IMR-90 (cell line): ENCODE data around the gene LRRC19. TPM values are rescaled to one million over a fixed set of nuclear protein-coding genes. Genes with fewer than 3 reads are reported as not detected.

Experiments used
- ATAC-seq: fragments of 200-7000 bp; cut with Tn5 transposase; 2 replicates; pipeline ENCODE4 v1.9.1; 2020; ENCODE audit warnings: low read depth, mild to moderate bottlenecking, moderate library complexity
- BruUV-seq: library from RNA; stranded (reverse); fragments of 400-500 nt; replicated peaks from 2 replicates; lab custom pipeline; 2021; lab: Mats Ljungman, UMichigan
- CTCF ChIA-PET: fragments of 300-600 bp; formaldehyde crosslinking; extraction: SDS; loops from one replicate; lab custom pipeline; 2021; ENCODE audit warnings: antibody characterized with exemption; lab: Yijun Ruan, JAX
- POLR2A ChIA-PET: fragments of 300-600 bp; sonication (Branson Sonifier 250); formaldehyde crosslinking; loops from one replicate; lab custom pipeline; 2022; ENCODE audit warnings: antibody characterized with exemption; ENCODE audit not compliant: unreplicated experiment; lab: Charles Lee
- DNase-seq: peaks from one replicate; pipeline ENCODE4 v3.0.0; 2013
- H2AFZ ChIP-seq: replicated peaks from 2 replicates; pipeline ENCODE3; 2013; ENCODE audit warnings: low read length, mild to moderate bottlenecking; ENCODE audit not compliant: poor library complexity
- H2AK5ac ChIP-seq: 2 replicates; pipeline ENCODE4 v1.6.1; 2013; ENCODE audit warnings: low read depth, low read length, inconsistent platforms
- H2AK9ac ChIP-seq: replicated peaks from 2 replicates; pipeline ENCODE3; 2013; ENCODE audit warnings: mild to moderate bottlenecking, low read depth, low read length, moderate library complexity; ENCODE audit not compliant: poor library complexity
- H2BK120ac ChIP-seq: 2 replicates; pipeline ENCODE4 v1.6.1; 2013; ENCODE audit warnings: low read depth, low read length, inconsistent platforms
- H2BK15ac ChIP-seq: 3 replicates; pipeline ENCODE4 v1.6.1; 2013; ENCODE audit warnings: low read depth, low read length, inconsistent platforms
- H2BK20ac ChIP-seq: 2 replicates; pipeline ENCODE4 v1.6.1; 2013; ENCODE audit warnings: low read depth, mild to moderate bottlenecking, inconsistent platforms, low read length, moderate library complexity
- H2BK5ac ChIP-seq: 2 replicates; pipeline ENCODE4 v1.6.1; 2013; ENCODE audit warnings: mild to moderate bottlenecking, low read depth, low read length, inconsistent platforms; ENCODE audit not compliant: poor library complexity, severe bottlenecking
- H3K14ac ChIP-seq: replicated peaks from 2 replicates; pipeline ENCODE4 v1.6.1; 2013; ENCODE audit warnings: low read depth, low read length, inconsistent platforms
- H3K18ac ChIP-seq: 2 replicates; pipeline ENCODE4 v1.6.1; 2013; ENCODE audit warnings: low read depth, low read length, control low read depth
- H3K23ac ChIP-seq: 2 replicates; pipeline ENCODE4 v1.6.1; 2013; ENCODE audit warnings: low read depth, low read length, inconsistent platforms
- H3K27ac ChIP-seq: 2 replicates; pipeline ENCODE4 v1.5.1; 2013; ENCODE audit warnings: mild to moderate bottlenecking, control low read depth, low read length; ENCODE audit not compliant: insufficient read depth
- H3K27me3 ChIP-seq: 2 replicates; pipeline ENCODE4 v1.6.1; 2013; ENCODE audit warnings: low read length; ENCODE audit not compliant: control insufficient read depth, insufficient read depth
- H3K36me3 ChIP-seq: 2 replicates; pipeline ENCODE4 v1.6.1; 2013; ENCODE audit warnings: low read length, mixed read lengths; ENCODE audit not compliant: control insufficient read depth, insufficient read depth
- H3K4ac ChIP-seq: 2 replicates; pipeline ENCODE4 v1.6.1; 2013; ENCODE audit warnings: low read depth, low read length, inconsistent platforms
- H3K4me1 ChIP-seq: 2 replicates; pipeline ENCODE4 v1.6.1; 2013; ENCODE audit warnings: low read length, mixed read lengths; ENCODE audit not compliant: control insufficient read depth, insufficient read depth
- H3K4me2 ChIP-seq: 2 replicates; pipeline ENCODE4 v1.6.1; 2013; ENCODE audit warnings: low read depth, mild to moderate bottlenecking, control low read depth, low read length, moderate library complexity
- H3K4me3 ChIP-seq: 2 replicates; pipeline ENCODE4 v1.5.1; 2013; ENCODE audit warnings: low read depth, mild to moderate bottlenecking, control low read depth, low read length, moderate library complexity; ENCODE audit not compliant: insufficient read depth
- H3K56ac ChIP-seq: 2 replicates; pipeline ENCODE4 v1.6.1; 2013; ENCODE audit warnings: low read length, inconsistent platforms; ENCODE audit not compliant: insufficient read depth; ENCODE audit errors: extremely low read depth
- H3K79me1 ChIP-seq, 2 experiments: 2 replicates each; pipeline ENCODE4 v1.6.1; 2013; ENCODE audit warnings: low read length in 2 of 2, inconsistent platforms in 1 of 2, low read depth in 1 of 2
- H3K9ac ChIP-seq: 2 replicates; pipeline ENCODE4 v1.6.1; 2013; ENCODE audit warnings: low read depth, low read length, control low read depth
- H3K9me1 ChIP-seq: 2 replicates; pipeline ENCODE4 v1.6.1; 2013; ENCODE audit warnings: low read length, inconsistent platforms; ENCODE audit not compliant: insufficient read depth
- H3K9me3 ChIP-seq: 2 replicates; pipeline ENCODE4 v1.6.1; 2013; ENCODE audit warnings: low read length; ENCODE audit not compliant: control insufficient read depth, insufficient read depth
- H4K20me1 ChIP-seq: 2 replicates; pipeline ENCODE4 v1.6.1; 2013; ENCODE audit warnings: low read length, inconsistent platforms; ENCODE audit not compliant: insufficient read depth
- H4K5ac ChIP-seq: 2 replicates; pipeline ENCODE4 v1.6.1; 2013; ENCODE audit warnings: mild to moderate bottlenecking, low read depth, low read length, control low read depth
- H4K8ac ChIP-seq, 2 experiments: 2 replicates each; pipeline ENCODE4 v1.6.1; 2013; ENCODE audit warnings: low read depth in 2 of 2, low read length in 2 of 2, control low read depth in 1 of 2, inconsistent platforms in 1 of 2
- H4K91ac ChIP-seq: 2 replicates; pipeline ENCODE4 v1.6.1; 2013; ENCODE audit warnings: low read depth, low read length, inconsistent platforms; ENCODE audit not compliant: insufficient read depth
- BHLHE40 ChIP-seq: fragments of 150-350 bp; IDR thresholded peaks from 2 replicates; pipeline ENCODE4 v1.6.1; 2016; ENCODE audit warnings: mild to moderate bottlenecking, low read depth, low read length
- CEBPB ChIP-seq: IDR thresholded peaks from 2 replicates; pipeline ENCODE4 v1.6.1; 2012; ENCODE audit warnings: low read depth, low read length, improper control_type of control experiment
- CHD1 ChIP-seq: IDR thresholded peaks from 2 replicates; pipeline ENCODE4 v1.6.1; 2012; ENCODE audit warnings: low read depth, low read length, improper control_type of control experiment
- CTCF ChIP-seq: conservative IDR thresholded peaks from 2 replicates; pipeline ENCODE4 v1.5.1; 2012; ENCODE audit warnings: mild to moderate bottlenecking, low read depth, low read length, improper control_type of control experiment
- ELK1 ChIP-seq: fragments of 150-350 bp; IDR thresholded peaks from 2 replicates; pipeline ENCODE4 v1.6.1; 2016; ENCODE audit warnings: low read depth, mild to moderate bottlenecking, low read length, moderate library complexity, borderline replicate concordance
- FOS ChIP-seq: fragments of 150-350 bp; IDR thresholded peaks from 2 replicates; pipeline ENCODE4 v1.6.1; 2016; ENCODE audit warnings: low read depth, low read length
- MAFK ChIP-seq: IDR thresholded peaks from 2 replicates; pipeline ENCODE4 v1.6.1; 2012; ENCODE audit warnings: low read depth, low read length, improper control_type of control experiment
- MAZ ChIP-seq: IDR thresholded peaks from 2 replicates; pipeline ENCODE4 v1.6.1; 2012; ENCODE audit warnings: low read depth, mild to moderate bottlenecking, low read length, improper control_type of control experiment, moderate library complexity, borderline replicate concordance
- MXI1 ChIP-seq: IDR thresholded peaks from 2 replicates; pipeline ENCODE4 v1.6.1; 2012; ENCODE audit warnings: low read depth, mild to moderate bottlenecking, low read length, moderate library complexity, borderline replicate concordance
- NFE2L2 ChIP-seq: fragments of 150-350 bp; IDR thresholded peaks from 2 replicates; pipeline ENCODE4 v1.6.1; 2016; ENCODE audit warnings: low read depth, mild to moderate bottlenecking, low read length
- POLR2A ChIP-seq: IDR thresholded peaks from 2 replicates; pipeline ENCODE4 v1.6.1; 2012; ENCODE audit warnings: mild to moderate bottlenecking, low read depth, low read length
- RAD21 ChIP-seq: IDR thresholded peaks from 2 replicates; pipeline ENCODE4 v1.6.1; 2012; ENCODE audit warnings: low read length, improper control_type of control experiment
- RCOR1 ChIP-seq: IDR thresholded peaks from 2 replicates; pipeline ENCODE4 v1.6.1; 2012; ENCODE audit warnings: mild to moderate bottlenecking, low read length, improper control_type of control experiment; ENCODE audit not compliant: insufficient replicate concordance
- RFX5 ChIP-seq: IDR thresholded peaks from 2 replicates; pipeline ENCODE4 v1.8.0; 2012; ENCODE audit warnings: low read depth, mild to moderate bottlenecking, low read length, moderate library complexity
- SMC3 ChIP-seq: fragments of 150-350 bp; IDR thresholded peaks from 2 replicates; pipeline ENCODE4 v1.6.1; 2016; ENCODE audit warnings: low read depth, mild to moderate bottlenecking, antibody characterized with exemption, low read length, moderate library complexity
- USF2 ChIP-seq: fragments of 150-350 bp; IDR thresholded peaks from 2 replicates; pipeline ENCODE4 v1.6.1; 2017; ENCODE audit warnings: mild to moderate bottlenecking, antibody characterized with exemption, low read length, low read depth
- WGBS, 2 experiments: methylation state at CpG; one replicate each; pipeline versions ENCODE4 v1.1.5 to v1.1.7; 2013; ENCODE audit warnings: missing lambda C conversion rate in 2 of 2; ENCODE audit not compliant: insufficient read length in 1 of 2; ENCODE audit errors: extremely low coverage in 2 of 2; 5-methylcytosine and 5-hydroxymethylcytosine counted together
- dilution Hi-C: fragments of 300-500 bp; cut with HindIII; formaldehyde crosslinking; loops from one replicate; pipeline ENCODE4 v1.14.3; 2018; ENCODE audit warnings: low sequenced_read_pairs; ENCODE audit not compliant: unreplicated experiment
- in situ Hi-C: fragments of 300-500 bp; cut with MboI; formaldehyde crosslinking; loops from 3 replicates; pipeline ENCODE4 v1.14.3; 2019; ENCODE audit warnings: low sequenced_read_pairs, inconsistent platforms, mixed read lengths
- intact Hi-C: fragments of 100-400 bp; cut with micrococcal nuclease; formaldehyde crosslinking; loops from 2 replicates; pipeline ENCODE4 v1.10.0; 2022
- polyA plus RNA-seq, 3 experiments: library from polyadenylated mRNA; depleted of rRNA; stranded (reverse); fragments of >200 nt; gene quantifications; 2 replicates each; pipeline ENCODE4 v1.2.3, GENCODE V29; 2012; ENCODE audit warnings: low replicate concordance in 1 of 3
- total RNA-seq: library from RNA; depleted of rRNA; stranded (reverse); fragments of >200 nt; gene quantifications from 2 replicates; pipeline ENCODE4 v1.2.3, GENCODE V29; 2012

LRRC19 gene
- total and polyA plus RNA-seq, 2 of the 4 experiments (the other 2 are of a cell fraction), result not detected

- dilution Hi-C loops (no loop called here), intact Hi-C loops (no loop called here), in situ Hi-C loops (no loop called here)
- CTCF ChIA-PET, result interaction anchor here (0.6 kb wide), 1 partner anchor 330 kb away, joined by 4 read pairs; no protein-coding TSS in a partner anchor
- Histone ChIP-seq H2AK5ac (no peak overlapping the region), H3K4ac (no peak overlapping the region), H2AFZ (no peak overlapping the region), H3K27ac (no peak overlapping the region), H3K9me3 (no peaks in the 10 kb centered on the region), H4K5ac (no peak overlapping the region), H3K4me2 (no peak overlapping the region), H2BK5ac (no peak overlapping the region), H3K23ac (no peak overlapping the region), H2BK120ac (no peak overlapping the region), H3K9ac (no peak overlapping the region), H4K91ac (no peak overlapping the region), H3K27me3 (no peaks in the 10 kb centered on the region), H3K14ac (no peak overlapping the region), H3K36me3 (no peaks in the 10 kb centered on the region), H3K9me1 (peaks cover 4% of the 10 kb centered on the region), H3K4me1 (no peaks in the 10 kb centered on the region), H3K79me1 (peaks cover 4 to 11% of the 10 kb centered on the region in 2 experiments), H3K18ac (no peak overlapping the region), H2BK20ac (no peak overlapping the region), H4K20me1 (no peaks in the 10 kb centered on the region), H2BK15ac (no peak overlapping the region), H2AK9ac (no peak overlapping the region), H3K4me3 (no peak overlapping the region), H3K56ac (no peak overlapping the region), H4K8ac (no peak overlapping the region)
- ATAC-seq (no peak), DNase-seq (no peak)
- no TSS peak for BruUV-seq
- 100% methylated on average over 1 of the region's 3 CpGs; no CpG with 5 or more reads in 1 of the 2 experiments for WGBS, 2 experiments
- no peak for TF ChIP-seq RAD21
- no peak for TF ChIP-seq MXI1
- TF ChIP-seq USF2, result no peak
- no peak for TF ChIP-seq SMC3
- no peak for TF ChIP-seq RCOR1
- no peak for TF ChIP-seq RFX5
- TF ChIP-seq CTCF, result no peak
- TF ChIP-seq CEBPB, result no peak
- TF ChIP-seq BHLHE40, result no peak
- no peak for TF ChIP-seq ELK1
- TF ChIP-seq POLR2A, result no peak
- TF ChIP-seq FOS, result no peak
- TF ChIP-seq MAFK, result no peak
- TF ChIP-seq NFE2L2, result no peak
- no peak for TF ChIP-seq CHD1
- no peak for TF ChIP-seq MAZ
- POLR2A ChIA-PET, result no interaction called here
Observed at GRCh38 chr9:26951794-26952193, 53.7 kb downstream of the LRRC19 start.
